LoVo (cell line): ENCODE results near the gene FGFR3.
"Not testable (repeated sequence)": the region's sequence is repeated elsewhere in the genome, so short reads cannot be mapped to it uniquely, and the experiment has no call there.

Source experiments
- DNase-seq: peaks from one replicate; pipeline ENCODE4 v3.0.0-alpha.2; 2016; ENCODE audit warnings: low spot score

Gene FGFR3

GRCh38 chr4:1819284-1819683 lies 26.2 kb downstream of the FGFR3 start:
- no peak for DNase-seq

- DNase-seq, result no peak
Observed at GRCh38 chr4:1819816-1820215, 26.7 kb downstream of the FGFR3 start.

GRCh38 chr4:1821679-1822567 lies 28.8 kb downstream of the FGFR3 start:
- DNase-seq, result no peak

GRCh38 chr4:1822568-1823544 lies 29.8 kb downstream of the FGFR3 start:
- no peak for DNase-seq

- DNase-seq, result no peak
Observed at GRCh38 chr4:1823545-1823932, 30.4 kb downstream of the FGFR3 start.

- no peak for DNase-seq
Observed at GRCh38 chr4:1824746-1825145, 31.7 kb downstream of the FGFR3 start.

GRCh38 chr4:1825326-1825725 lies 32.2 kb downstream of the FGFR3 start:
- DNase-seq, result no peak

GRCh38 chr4:1826531-1827350 lies 33.6 kb downstream of the FGFR3 start:
- no peak for DNase-seq

GRCh38 chr4:1830234-1830633 lies 37.1 kb downstream of the FGFR3 start:
- DNase-seq, result no peak

GRCh38 chr4:1830642-1831228 lies 37.6 kb downstream of the FGFR3 start:
- no peak for DNase-seq

GRCh38 chr4:1831331-1831730 lies 38.2 kb downstream of the FGFR3 start:
- DNase-seq, result no peak

- no peak for DNase-seq
Observed at GRCh38 chr4:1832690-1833089, 39.6 kb downstream of the FGFR3 start.

- no peak for DNase-seq
Observed at GRCh38 chr4:1833307-1834046, 40.4 kb downstream of the FGFR3 start.

- DNase-seq, result no peak
Observed at GRCh38 chr4:1834047-1834775, 41.1 kb downstream of the FGFR3 start.

GRCh38 chr4:1835836-1836235 lies 42.7 kb downstream of the FGFR3 start:
- DNase-seq, result not testable (repeated sequence)

- DNase-seq, result no peak
Observed at GRCh38 chr4:1836650-1837049, 43.6 kb downstream of the FGFR3 start.

- DNase-seq, result no peak
Observed at GRCh38 chr4:1837069-1837468, 44.0 kb downstream of the FGFR3 start.

GRCh38 chr4:1839282-1839681 lies 46.2 kb downstream of the FGFR3 start:
- DNase-seq, result no peak

- DNase-seq, result no peak
Observed at GRCh38 chr4:1841201-1841886, 48.3 kb downstream of the FGFR3 start.

- DNase-seq, result no peak
Observed at GRCh38 chr4:1841887-1842210, 48.8 kb downstream of the FGFR3 start.
